OCI-LY3 (cell line): ENCODE data around the gene RGSL1.

ENCODE experiments used
- CTCF ChIP-seq: fragments of 200-600, 300-600 bp; sonication (generic); IDR thresholded peaks from 2 replicates; pipeline ENCODE4 v1.5.1; 2014; ENCODE audit warnings: antibody characterized with exemption, low read length, low read depth
- EZH2phosphoT487 ChIP-seq: fragments of 200-600 bp; shearing (Covaris generic); IDR thresholded peaks from 2 replicates; pipeline ENCODE4 v1.6.1; 2018; ENCODE audit warnings: antibody characterized with exemption, mixed run types, low read depth

GRCh38 chr1:182575540-182576149 lies 125.7 kb downstream of the RGSL1 start:
- no peak for TF ChIP-seq CTCF
- TF ChIP-seq EZH2phosphoT487, result no peak
